Measurements from ENCODE around the gene ALK.

The ALK gene

DNA sequence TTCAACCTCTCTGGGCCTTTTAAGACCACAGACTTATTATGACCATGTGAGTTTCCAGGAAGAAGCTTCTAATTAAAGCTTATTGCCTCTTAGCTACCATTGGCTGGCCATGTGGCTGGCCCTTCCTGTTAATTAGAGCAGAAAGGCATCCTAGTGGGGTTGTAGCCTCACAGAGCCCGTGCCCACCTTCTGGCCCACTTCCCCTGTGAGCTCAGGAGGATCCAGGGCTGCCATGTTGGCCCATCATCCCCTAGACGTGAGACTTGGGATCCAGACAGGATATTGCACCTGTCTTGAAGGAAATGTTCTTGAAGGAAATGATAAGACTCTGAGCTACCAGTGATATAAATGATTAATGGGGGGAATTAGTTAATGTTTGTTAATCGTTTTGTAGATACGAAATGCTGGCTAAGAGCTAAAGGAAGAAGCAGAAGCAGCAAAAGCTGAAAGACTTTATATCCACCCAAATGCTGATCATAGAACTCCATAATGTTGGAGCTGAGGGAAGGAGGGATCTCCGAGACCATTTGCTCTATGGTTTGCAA is 550.7 kb downstream of the ALK start:
- no peaks in the 10 kb centered on the region for H3K9me3 ChIP-seq (ENCODE audit: control insufficient read depth, insufficient read depth, low read length)
- H3K27me3 ChIP-seq (ENCODE audit: control insufficient read depth, insufficient read depth, low read length): no peaks in the 10 kb centered on the region
- H3K4me1 ChIP-seq (ENCODE audit: control insufficient read depth, insufficient read depth, low read length): peaks cover 13% of the 10 kb centered on the region
- no peak overlapping the region for H3K9ac ChIP-seq (ENCODE audit: low read depth, low read length)
- H3K36me3 ChIP-seq (ENCODE audit: control insufficient read depth, insufficient read depth, low read length): no peaks in the 10 kb centered on the region
- H3K4me3 ChIP-seq (ENCODE audit: low read depth, low read length): no peak overlapping the region
- no peak overlapping the region for H3K27ac ChIP-seq (ENCODE audit: low read depth, low read length)

DNA sequence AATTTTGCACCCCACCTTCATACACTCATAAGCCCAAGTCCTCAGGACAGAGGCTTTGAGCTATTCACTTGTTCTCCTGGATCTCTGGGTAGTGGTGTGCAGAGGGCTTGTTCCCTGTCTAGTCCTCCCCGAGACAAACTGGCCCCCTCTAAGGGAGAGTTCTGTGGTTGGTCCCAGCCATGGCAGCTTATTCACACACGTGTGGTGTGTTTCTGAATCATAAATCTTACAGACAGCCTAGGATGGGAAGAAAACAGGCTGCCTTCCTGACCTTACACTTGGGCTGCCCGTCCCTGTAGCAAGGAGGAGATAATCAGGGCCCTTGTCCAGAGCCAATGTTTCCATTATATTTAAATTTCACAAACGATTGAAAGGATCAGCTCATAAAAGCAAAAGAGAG is 551.2 kb downstream of the ALK start:
- no peaks in the 10 kb centered on the region for H3K36me3 ChIP-seq (ENCODE audit: control insufficient read depth, insufficient read depth, low read length)
- H3K27ac ChIP-seq (ENCODE audit: low read depth, low read length): no peak overlapping the region

DNA sequence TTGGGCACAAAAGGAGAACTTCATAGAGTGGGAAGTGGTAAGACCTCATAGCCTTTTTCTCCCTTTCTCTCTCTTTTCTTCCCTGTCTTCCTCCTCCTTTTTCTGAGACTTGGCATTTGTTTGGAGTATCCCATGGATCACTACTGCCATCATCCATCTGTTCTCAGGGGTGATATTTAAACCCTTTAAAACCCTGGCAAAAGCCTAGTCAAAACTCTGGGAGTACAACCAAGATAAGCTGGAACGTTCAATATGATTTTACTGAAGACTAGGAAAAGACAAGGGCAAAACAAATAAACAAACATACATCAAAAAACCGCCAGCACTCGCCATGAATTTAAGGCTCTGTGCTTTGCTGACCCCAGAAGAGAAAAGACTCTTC is 552.7 kb downstream of the ALK start:
- Histone ChIP-seq H3K27ac (ENCODE audit: low read depth, low read length) (no peak overlapping the region), H3K27me3 (ENCODE audit: control insufficient read depth, insufficient read depth, low read length) (no peaks in the 10 kb centered on the region), H3K9ac (ENCODE audit: low read depth, low read length) (no peak overlapping the region), H3K4me3 (ENCODE audit: low read depth, low read length) (no peak overlapping the region), H3K36me3 (ENCODE audit: control insufficient read depth, insufficient read depth, low read length) (no peaks in the 10 kb centered on the region), H3K4me1 (ENCODE audit: control insufficient read depth, insufficient read depth, low read length) (peaks cover under 1% of the 10 kb centered on the region; the same call in 1 of the 2 replicates), H3K9me3 (ENCODE audit: control insufficient read depth, insufficient read depth, low read length) (no peaks in the 10 kb centered on the region)

More for the DNA sequence above, 551.2 kb downstream of the ALK start:
- Histone ChIP-seq H3K4me3 (ENCODE audit: low read depth, low read length) (no peak overlapping the region), H3K9ac (ENCODE audit: low read depth, low read length) (no peak overlapping the region), H3K9me3 (ENCODE audit: control insufficient read depth, insufficient read depth, low read length) (no peaks in the 10 kb centered on the region), H3K27me3 (ENCODE audit: control insufficient read depth, insufficient read depth, low read length) (no peaks in the 10 kb centered on the region), H3K4me1 (ENCODE audit: control insufficient read depth, insufficient read depth, low read length) (peaks cover 13% of the 10 kb centered on the region)

DNA sequence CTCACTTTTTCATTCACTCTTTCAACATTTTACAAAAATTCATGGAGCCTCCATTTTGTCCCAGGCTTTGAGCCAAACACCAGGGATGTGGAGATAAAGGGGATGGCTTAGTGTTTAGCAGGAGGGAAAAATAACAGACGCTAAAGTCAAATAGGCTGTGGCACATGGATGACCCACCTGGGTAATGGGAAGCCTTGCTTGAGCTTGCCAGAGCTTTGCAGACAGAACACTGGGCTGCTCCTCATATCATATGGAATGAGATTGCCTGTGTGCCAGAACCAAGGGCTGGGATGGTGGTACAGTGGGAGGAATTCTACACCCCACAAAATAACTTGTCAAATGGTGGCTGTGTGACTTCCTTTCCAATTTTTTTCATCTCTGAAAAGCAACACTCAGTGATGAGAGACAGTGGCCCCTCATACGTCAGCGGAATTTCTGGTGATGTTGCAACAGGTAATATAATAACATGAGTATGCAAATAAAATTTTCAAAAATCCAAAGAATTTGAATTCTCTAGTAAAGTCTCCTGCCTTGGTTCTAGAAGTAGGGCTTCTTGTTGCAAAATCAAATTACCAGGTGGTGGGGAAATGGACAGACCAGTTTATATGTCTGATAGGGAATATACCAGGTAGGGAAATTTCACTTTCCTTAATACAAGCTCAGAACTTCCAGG is 553.3 kb downstream of the ALK start:
- H3K36me3 ChIP-seq (ENCODE audit: control insufficient read depth, insufficient read depth, low read length): no peaks in the 10 kb centered on the region
- no peak overlapping the region for H3K27ac ChIP-seq (ENCODE audit: low read depth, low read length)
- no peak overlapping the region for H3K4me3 ChIP-seq (ENCODE audit: low read depth, low read length)
- no peaks in the 10 kb centered on the region for H3K27me3 ChIP-seq (ENCODE audit: control insufficient read depth, insufficient read depth, low read length)
- no peaks in the 10 kb centered on the region for H3K9me3 ChIP-seq (ENCODE audit: control insufficient read depth, insufficient read depth, low read length)
- no peaks in the 10 kb centered on the region for H3K4me1 ChIP-seq (ENCODE audit: control insufficient read depth, insufficient read depth, low read length)
- H3K9ac ChIP-seq (ENCODE audit: low read depth, low read length): no peak overlapping the region

DNA sequence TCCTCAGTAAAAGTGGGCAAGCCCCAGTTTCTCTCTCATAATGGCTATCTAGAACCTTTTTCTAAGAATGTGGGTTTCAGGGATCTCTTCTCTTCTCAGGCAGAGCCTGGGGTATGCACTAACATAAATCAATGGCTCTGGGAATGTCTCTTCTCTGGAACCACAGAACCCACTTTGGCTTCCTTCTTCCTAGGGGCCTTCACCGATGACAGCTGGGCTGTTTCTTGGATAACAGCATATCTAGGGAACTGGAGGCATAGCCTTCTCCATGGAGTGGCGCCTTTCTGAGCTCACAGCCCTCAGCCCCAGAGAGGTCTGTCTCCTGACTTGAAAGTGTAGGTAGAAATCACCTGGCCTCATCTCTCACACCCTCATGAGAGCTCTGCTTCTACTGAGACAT is 558.3 kb downstream of the ALK start:
- Histone ChIP-seq H3K27me3 (ENCODE audit: control insufficient read depth, insufficient read depth, low read length) (no peaks in the 10 kb centered on the region), H3K9me3 (ENCODE audit: control insufficient read depth, insufficient read depth, low read length) (no peaks in the 10 kb centered on the region), H3K4me3 (ENCODE audit: low read depth, low read length) (no peak overlapping the region), H3K9ac (ENCODE audit: low read depth, low read length) (no peak overlapping the region), H3K4me1 (ENCODE audit: control insufficient read depth, insufficient read depth, low read length) (no peaks in the 10 kb centered on the region), H3K27ac (ENCODE audit: low read depth, low read length) (no peak overlapping the region), H3K36me3 (ENCODE audit: control insufficient read depth, insufficient read depth, low read length) (no peaks in the 10 kb centered on the region)

DNA sequence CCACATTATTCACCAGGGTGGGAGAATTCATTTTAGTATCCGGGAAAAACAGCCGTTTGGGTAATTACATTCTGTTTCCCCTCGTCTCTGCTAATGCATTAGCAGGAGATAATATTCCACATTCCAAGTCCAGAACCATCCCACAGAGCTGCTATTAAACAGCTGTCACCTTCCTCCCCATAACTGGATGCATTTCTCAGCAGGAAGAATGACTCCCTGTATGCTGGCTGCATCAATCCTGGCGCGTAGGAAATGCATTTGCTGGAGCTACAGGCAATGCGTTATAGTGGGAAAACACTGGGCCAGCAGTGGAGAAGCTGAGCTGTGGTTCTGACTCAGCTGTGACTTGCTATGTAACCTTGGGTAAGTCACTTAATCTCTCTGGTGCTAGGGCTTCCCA is 560.2 kb downstream of the ALK start:
- no peak overlapping the region for H3K27ac ChIP-seq (ENCODE audit: low read depth, low read length)
- H3K4me1 ChIP-seq (ENCODE audit: control insufficient read depth, insufficient read depth, low read length): no peaks in the 10 kb centered on the region
- H3K4me3 ChIP-seq (ENCODE audit: low read depth, low read length): no peak overlapping the region
- no peak overlapping the region for H3K9ac ChIP-seq (ENCODE audit: low read depth, low read length)
- no peaks in the 10 kb centered on the region for H3K36me3 ChIP-seq (ENCODE audit: control insufficient read depth, insufficient read depth, low read length)
- H3K27me3 ChIP-seq (ENCODE audit: control insufficient read depth, insufficient read depth, low read length): no peaks in the 10 kb centered on the region
- H3K9me3 ChIP-seq (ENCODE audit: control insufficient read depth, insufficient read depth, low read length): no peaks in the 10 kb centered on the region

DNA sequence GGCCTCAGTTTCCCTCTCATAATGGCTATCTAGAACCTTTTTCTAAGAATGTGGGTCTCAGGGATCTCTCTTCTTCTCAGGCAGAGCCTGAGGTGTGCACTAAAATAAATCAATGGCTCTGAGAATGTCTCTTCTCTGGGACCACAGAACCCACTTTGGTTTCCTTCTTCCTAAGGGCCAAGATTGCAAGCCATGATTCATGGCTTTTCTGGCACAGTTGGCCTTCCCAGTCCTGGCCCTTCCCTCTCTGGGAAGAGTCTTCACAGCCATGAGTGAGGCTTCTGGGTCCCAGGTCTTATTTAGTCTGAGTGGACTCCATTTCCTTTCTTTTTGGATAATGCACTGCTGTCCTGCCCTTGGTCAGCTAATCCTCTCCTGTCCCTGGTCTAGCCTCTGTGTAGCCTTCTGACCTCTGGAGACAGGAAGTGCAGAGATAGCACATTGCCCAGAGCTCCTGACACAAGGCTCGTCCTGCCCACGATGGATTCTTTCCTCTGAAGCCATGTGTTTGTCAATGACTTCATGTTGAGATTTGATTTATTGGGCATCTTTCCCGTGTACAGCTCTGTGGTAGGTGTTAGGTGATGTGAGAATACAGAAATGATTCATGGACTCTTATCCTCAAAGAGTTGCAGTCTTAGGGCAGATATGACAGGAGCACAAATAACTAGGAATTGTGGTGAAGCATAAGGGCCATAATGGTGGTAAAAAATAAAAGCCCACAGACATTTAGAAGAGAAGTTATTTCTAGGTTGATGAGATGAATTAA is 561.2 kb downstream of the ALK start:
- H3K4me3 ChIP-seq (ENCODE audit: low read depth, low read length): no peak overlapping the region

DNA sequence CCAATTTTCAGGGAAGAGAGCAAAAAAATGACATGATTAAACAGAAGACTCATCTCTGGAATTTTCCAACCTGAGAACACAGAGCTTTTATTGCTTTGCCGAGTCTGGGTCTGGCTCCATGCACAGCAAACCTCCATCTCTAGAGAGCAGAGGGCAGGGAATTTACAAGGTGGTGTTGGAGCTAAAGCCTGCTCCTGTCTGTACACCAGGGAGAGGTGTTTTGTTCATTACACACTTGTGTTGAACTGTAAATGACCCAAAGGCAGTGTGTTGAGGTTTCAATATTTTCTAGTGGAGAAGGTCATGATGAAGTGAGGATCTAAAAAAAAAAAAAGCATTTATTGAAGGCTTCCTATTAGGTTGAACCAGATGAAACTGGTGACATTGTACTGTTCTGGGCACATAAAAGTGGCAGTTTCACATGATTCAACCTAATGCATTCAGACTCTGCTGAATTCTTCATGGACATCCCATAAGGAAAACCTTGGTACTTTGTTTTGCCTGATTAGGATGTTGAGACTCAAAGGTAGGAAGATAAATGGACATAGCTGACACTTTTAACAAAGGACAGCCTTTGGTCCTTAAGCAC is 567.9 kb downstream of the ALK start:
- H3K36me3 ChIP-seq (ENCODE audit: control insufficient read depth, insufficient read depth, low read length): no peaks in the 10 kb centered on the region
- H3K9ac ChIP-seq (ENCODE audit: low read depth, low read length): no peak overlapping the region
- no peaks in the 10 kb centered on the region for H3K4me1 ChIP-seq (ENCODE audit: control insufficient read depth, insufficient read depth, low read length)
- H3K9me3 ChIP-seq (ENCODE audit: control insufficient read depth, insufficient read depth, low read length): no peaks in the 10 kb centered on the region
- H3K27ac ChIP-seq (ENCODE audit: low read depth, low read length): no peak overlapping the region
- H3K27me3 ChIP-seq (ENCODE audit: control insufficient read depth, insufficient read depth, low read length): no peaks in the 10 kb centered on the region
- no peak overlapping the region for H3K4me3 ChIP-seq (ENCODE audit: low read depth, low read length)

More for the DNA sequence above, 561.2 kb downstream of the ALK start:
- Histone ChIP-seq H3K9ac (ENCODE audit: low read depth, low read length) (no peak overlapping the region), H3K27ac (ENCODE audit: low read depth, low read length) (no peak overlapping the region), H3K4me1 (ENCODE audit: control insufficient read depth, insufficient read depth, low read length) (no peaks in the 10 kb centered on the region), H3K27me3 (ENCODE audit: control insufficient read depth, insufficient read depth, low read length) (no peaks in the 10 kb centered on the region), H3K9me3 (ENCODE audit: control insufficient read depth, insufficient read depth, low read length) (no peaks in the 10 kb centered on the region), H3K36me3 (ENCODE audit: control insufficient read depth, insufficient read depth, low read length) (no peaks in the 10 kb centered on the region)

DNA sequence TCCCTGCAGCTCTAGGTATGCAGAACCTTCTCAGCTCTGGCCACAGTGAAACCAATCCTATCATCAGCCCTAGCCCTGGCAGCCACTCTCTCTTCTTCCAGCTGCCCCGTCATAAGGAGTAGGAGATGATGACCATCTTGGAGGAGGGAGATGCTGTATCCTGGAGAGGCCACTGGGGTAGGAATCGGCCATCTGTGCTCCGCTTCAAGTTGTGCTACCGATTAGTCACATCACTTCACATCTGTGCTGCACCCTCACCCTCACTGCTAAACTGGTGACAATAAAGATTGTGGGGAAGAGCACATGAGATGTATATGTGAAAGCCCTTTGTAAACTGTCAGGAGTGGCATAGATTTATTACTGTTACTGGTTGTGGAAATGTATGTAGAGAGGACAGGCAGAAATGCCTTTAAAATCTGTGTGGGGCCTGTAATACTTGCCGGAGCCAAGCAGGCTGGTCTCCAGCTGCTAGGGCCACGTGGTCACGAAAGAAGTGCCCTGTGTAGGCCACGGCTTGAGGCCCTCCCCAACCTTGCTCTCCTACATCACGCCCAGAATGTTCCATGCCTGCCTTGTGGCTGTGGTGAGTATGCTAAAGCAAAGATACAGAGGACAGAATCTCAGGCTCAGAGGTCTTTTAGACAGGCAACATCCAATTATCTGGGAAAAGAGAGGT is 569.3 kb downstream of the ALK start:
- no peak overlapping the region for H3K27ac ChIP-seq (ENCODE audit: low read depth, low read length)
- no peak overlapping the region for H3K4me3 ChIP-seq (ENCODE audit: low read depth, low read length)
- no peaks in the 10 kb centered on the region for H3K9me3 ChIP-seq (ENCODE audit: control insufficient read depth, insufficient read depth, low read length)
- no peaks in the 10 kb centered on the region for H3K36me3 ChIP-seq (ENCODE audit: control insufficient read depth, insufficient read depth, low read length)
- no peaks in the 10 kb centered on the region for H3K27me3 ChIP-seq (ENCODE audit: control insufficient read depth, insufficient read depth, low read length)
- no peaks in the 10 kb centered on the region for H3K4me1 ChIP-seq (ENCODE audit: control insufficient read depth, insufficient read depth, low read length)
- H3K9ac ChIP-seq (ENCODE audit: low read depth, low read length): no peak overlapping the region

DNA sequence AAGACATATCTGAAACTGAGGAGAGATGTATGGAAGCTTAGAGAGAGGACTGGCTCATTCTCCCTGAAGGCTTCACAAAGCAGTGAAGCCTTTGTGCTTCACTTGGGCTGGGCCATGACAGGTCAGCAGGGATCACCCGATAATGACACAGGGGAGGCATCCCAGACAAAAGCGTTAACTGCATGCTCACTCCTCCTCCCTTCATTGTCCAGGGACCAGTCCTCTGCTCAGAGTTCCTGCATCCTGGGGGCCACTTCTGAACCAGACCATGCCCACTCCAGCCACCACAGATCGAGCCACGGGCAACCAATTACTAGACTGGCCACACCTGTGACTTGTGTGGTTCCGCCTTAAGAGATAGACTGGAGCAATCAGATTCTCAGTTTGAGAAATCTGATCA is 570.1 kb downstream of the ALK start:
- Histone ChIP-seq H3K27me3 (ENCODE audit: control insufficient read depth, insufficient read depth, low read length) (no peaks in the 10 kb centered on the region), H3K36me3 (ENCODE audit: control insufficient read depth, insufficient read depth, low read length) (no peaks in the 10 kb centered on the region), H3K4me3 (ENCODE audit: low read depth, low read length) (no peak overlapping the region), H3K4me1 (ENCODE audit: control insufficient read depth, insufficient read depth, low read length) (no peaks in the 10 kb centered on the region), H3K9ac (ENCODE audit: low read depth, low read length) (no peak overlapping the region), H3K27ac (ENCODE audit: low read depth, low read length) (no peak overlapping the region), H3K9me3 (ENCODE audit: control insufficient read depth, insufficient read depth, low read length) (no peaks in the 10 kb centered on the region)

Data from HUES48 (cell line).